Progenitor cell of endocrine pancreas (in vitro differentiated cells): Measurements from ENCODE around the gene AXDND1. TPM values are rescaled to one million over a fixed set of nuclear protein-coding genes. Genes with fewer than 3 reads are reported as not detected.

Source experiments
- DNase-seq: peaks from one replicate; pipeline ENCODE4 v3.0.0; 2021; ENCODE audit warnings: low spot score; ENCODE audit not compliant: unreplicated experiment
- H3K27ac Mint-ChIP-seq: 2 replicates; pipeline ENCODE4 v1.8.0; 2021; ENCODE audit warnings: mild to moderate bottlenecking, moderate library complexity, mixed read lengths
- H3K27me3 Mint-ChIP-seq: 2 replicates; pipeline ENCODE4 v1.8.0; 2021; ENCODE audit warnings: mixed read lengths
- H3K36me3 Mint-ChIP-seq: 2 replicates; pipeline ENCODE4 v1.8.0; 2022; ENCODE audit warnings: mixed read lengths; ENCODE audit not compliant: insufficient read depth
- H3K4me1 Mint-ChIP-seq: 2 replicates; pipeline ENCODE4 v1.8.0; 2021; ENCODE audit warnings: low read depth, mixed read lengths
- H3K4me3 Mint-ChIP-seq: 2 replicates; pipeline ENCODE4 v1.8.0; 2021; ENCODE audit warnings: low read depth, mild to moderate bottlenecking, moderate library complexity, mixed read lengths
- H3K9me3 Mint-ChIP-seq: 2 replicates; pipeline ENCODE4 v1.8.0; 2021; ENCODE audit warnings: low read depth, mixed read lengths
- total RNA-seq: library from RNA; stranded (reverse); gene quantifications from 2 replicates; pipeline ENCODE4 v1.2.1, GENCODE V29; 2021
- TF ChIP-seq, protein P1 (sequence below): fragments of 200-600 bp; sonication (generic); IDR thresholded peaks from one replicate; pipeline ENCODE4 v1.5.0; 2021; ENCODE audit warnings: antibody characterized with exemption, mild to moderate bottlenecking; ENCODE audit not compliant: unreplicated experiment

Gene AXDND1
- total RNA-seq, 1 donor from 2014 or later, result 2.5 TPM

DNA sequence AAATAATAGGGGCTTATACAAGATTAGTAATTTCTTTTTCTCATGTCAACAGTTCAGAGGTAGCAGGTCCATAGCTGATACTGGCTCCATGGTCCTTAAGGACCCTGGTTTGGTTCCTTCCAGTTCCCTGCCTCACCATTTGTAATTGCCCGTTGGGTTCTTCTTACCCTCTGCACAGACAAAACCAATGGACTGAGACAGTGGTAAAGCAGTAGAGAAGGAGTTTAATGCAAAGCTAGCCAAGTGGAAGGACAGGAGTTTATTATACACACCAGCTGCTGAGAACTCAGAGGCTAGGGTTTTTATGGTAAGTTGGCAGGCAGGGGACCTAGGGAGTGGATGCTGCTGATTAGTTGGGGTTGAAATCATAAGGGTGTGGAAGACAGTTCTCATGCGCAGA lies 35.9 kb upstream of the AXDND1 start:
- H3K9me3 Mint-ChIP-seq, result peaks cover 6% of the 10 kb centered on the region
- no peaks in the 10 kb centered on the region for H3K27me3 Mint-ChIP-seq
- H3K36me3 Mint-ChIP-seq, result peaks cover 36% of the 10 kb centered on the region
- H3K4me3 Mint-ChIP-seq, result no peak overlapping the region
- H3K4me1 Mint-ChIP-seq, result peaks cover 12% of the 10 kb centered on the region
- TF ChIP-seq, protein P1, sequence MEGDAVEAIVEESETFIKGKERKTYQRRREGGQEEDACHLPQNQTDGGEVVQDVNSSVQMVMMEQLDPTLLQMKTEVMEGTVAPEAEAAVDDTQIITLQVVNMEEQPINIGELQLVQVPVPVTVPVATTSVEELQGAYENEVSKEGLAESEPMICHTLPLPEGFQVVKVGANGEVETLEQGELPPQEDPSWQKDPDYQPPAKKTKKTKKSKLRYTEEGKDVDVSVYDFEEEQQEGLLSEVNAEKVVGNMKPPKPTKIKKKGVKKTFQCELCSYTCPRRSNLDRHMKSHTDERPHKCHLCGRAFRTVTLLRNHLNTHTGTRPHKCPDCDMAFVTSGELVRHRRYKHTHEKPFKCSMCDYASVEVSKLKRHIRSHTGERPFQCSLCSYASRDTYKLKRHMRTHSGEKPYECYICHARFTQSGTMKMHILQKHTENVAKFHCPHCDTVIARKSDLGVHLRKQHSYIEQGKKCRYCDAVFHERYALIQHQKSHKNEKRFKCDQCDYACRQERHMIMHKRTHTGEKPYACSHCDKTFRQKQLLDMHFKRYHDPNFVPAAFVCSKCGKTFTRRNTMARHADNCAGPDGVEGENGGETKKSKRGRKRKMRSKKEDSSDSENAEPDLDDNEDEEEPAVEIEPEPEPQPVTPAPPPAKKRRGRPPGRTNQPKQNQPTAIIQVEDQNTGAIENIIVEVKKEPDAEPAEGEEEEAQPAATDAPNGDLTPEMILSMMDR, result no peak
- H3K27ac Mint-ChIP-seq, result no peak overlapping the region
- no peak for DNase-seq

DNA sequence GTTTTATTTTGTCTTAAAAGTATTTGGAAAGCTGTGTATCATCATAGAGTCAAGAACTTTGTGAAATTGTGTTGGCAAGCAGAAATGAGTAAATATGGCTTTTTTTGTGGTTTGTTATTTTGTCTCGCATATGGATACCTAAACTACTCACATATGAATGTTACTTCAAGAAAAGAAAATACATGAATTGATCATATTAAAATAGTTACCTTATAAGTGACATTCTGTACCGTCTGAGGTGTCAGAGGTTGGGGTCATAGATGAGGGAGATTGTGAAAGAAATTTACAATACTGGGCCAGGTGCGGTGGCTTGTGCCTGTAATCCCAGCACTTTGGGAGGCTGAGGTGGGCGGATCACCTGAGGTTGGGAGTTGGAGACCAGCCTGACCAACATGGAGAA lies 31.3 kb upstream of the AXDND1 start:
- Mint-ChIP-seq H3K27me3 (no peaks in the 10 kb centered on the region), H3K4me1 (peaks cover 12% of the 10 kb centered on the region), H3K36me3 (peaks cover 32% of the 10 kb centered on the region), H3K27ac (no peak overlapping the region), H3K4me3 (no peak overlapping the region), H3K9me3 (peaks cover 6% of the 10 kb centered on the region)
- TF ChIP-seq, protein P1, result no peak
- DNase-seq, result no peak

DNA sequence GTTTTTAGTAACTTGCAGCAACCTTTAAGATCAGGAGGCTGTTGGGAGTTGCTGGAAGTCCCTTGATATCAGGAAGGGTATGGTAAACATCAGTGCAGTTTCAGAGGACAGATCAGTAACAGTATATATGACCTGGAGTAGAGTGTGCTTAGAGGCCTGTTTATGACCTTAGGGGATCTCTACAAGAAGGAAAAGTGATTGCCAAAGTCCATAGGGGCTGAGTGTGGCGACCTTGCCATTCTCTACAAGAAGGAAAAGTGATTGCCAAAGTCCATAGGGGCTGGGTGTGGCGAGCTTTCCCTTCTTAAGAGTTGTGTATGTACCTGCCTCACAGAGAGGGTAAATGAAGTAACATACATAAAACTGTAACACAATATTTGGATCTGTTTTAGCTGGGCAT lies 28.5 kb upstream of the AXDND1 start:
- H3K9me3 Mint-ChIP-seq, result no peaks in the 10 kb centered on the region
- TF ChIP-seq, protein P1, result no peak
- H3K27me3 Mint-ChIP-seq, result no peaks in the 10 kb centered on the region
- H3K4me3 Mint-ChIP-seq, result no peak overlapping the region
- peaks cover 27% of the 10 kb centered on the region for H3K36me3 Mint-ChIP-seq
- no peak for DNase-seq
- H3K27ac Mint-ChIP-seq, result peak overlapping the region; percentile 25
- H3K4me1 Mint-ChIP-seq, result peaks cover 2% of the 10 kb centered on the region

DNA sequence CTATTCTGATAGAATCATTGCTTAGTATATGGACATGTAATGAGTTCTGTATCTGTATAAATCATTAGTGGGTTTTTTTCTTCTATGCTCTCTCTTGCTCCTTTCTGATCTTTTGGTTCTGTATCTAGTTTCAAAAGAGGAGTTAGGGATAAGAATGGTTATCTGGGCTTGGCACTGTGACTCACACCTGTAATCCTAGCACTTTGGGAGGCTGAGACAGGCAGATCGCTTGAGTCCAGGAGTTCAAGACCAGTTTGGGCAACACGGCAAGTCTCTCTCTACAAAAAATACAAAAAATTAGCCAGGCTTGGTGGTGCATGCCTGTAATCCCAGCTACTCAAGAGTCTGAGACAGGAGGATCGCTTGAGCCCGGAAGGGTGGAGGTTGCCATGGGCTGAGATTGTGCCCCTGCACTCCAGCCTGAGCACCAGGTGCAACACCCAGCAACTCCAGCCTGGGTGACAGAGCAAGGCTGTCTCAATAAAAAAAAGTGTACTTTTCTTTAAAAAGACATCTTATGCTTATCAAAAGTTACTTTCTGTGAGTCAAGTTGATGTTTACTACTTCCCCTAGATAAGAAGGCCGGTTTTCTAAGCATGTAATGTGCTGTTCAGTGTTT lies 27.7 kb upstream of the AXDND1 start:
- Mint-ChIP-seq H3K4me3 (no peak overlapping the region), H3K9me3 (no peaks in the 10 kb centered on the region), H3K27ac (no peak overlapping the region), H3K36me3 (peaks cover 27% of the 10 kb centered on the region), H3K4me1 (no peaks in the 10 kb centered on the region), H3K27me3 (no peaks in the 10 kb centered on the region)
- TF ChIP-seq, protein P1, result no peak
- DNase-seq, result no peak

DNA sequence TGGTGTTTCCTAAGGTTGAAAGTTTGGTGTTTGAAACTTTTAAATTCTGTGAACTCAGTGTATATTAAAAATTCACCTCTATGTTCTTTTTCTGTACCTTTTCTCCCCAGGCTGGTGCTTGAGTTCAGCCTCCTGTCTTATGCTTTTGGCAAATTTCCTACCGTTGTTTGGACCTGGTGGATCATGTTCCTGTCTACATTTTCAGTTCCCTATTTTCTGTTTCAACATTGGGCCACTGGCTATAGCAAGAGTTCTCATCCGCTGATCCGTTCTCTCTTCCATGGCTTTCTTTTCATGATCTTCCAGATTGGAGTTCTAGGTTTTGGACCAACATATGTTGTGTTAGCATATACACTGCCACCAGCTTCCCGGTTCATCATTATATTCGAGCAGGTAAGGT lies 24.9 kb upstream of the AXDND1 start:
- Mint-ChIP-seq H3K9me3 (no peaks in the 10 kb centered on the region), H3K27me3 (no peaks in the 10 kb centered on the region), H3K4me1 (no peaks in the 10 kb centered on the region), H3K4me3 (no peak overlapping the region), H3K27ac (no peak overlapping the region), H3K36me3 (peaks cover 29% of the 10 kb centered on the region)
- TF ChIP-seq, protein P1, result no peak
- DNase-seq, result no peak
